Measurements from ENCODE around the gene LGI4.
"Not testable (repeated sequence)": the region's sequence is repeated elsewhere in the genome, so short reads cannot be mapped to it uniquely, and the experiment has no call there.

The LGI4 gene

DNA sequence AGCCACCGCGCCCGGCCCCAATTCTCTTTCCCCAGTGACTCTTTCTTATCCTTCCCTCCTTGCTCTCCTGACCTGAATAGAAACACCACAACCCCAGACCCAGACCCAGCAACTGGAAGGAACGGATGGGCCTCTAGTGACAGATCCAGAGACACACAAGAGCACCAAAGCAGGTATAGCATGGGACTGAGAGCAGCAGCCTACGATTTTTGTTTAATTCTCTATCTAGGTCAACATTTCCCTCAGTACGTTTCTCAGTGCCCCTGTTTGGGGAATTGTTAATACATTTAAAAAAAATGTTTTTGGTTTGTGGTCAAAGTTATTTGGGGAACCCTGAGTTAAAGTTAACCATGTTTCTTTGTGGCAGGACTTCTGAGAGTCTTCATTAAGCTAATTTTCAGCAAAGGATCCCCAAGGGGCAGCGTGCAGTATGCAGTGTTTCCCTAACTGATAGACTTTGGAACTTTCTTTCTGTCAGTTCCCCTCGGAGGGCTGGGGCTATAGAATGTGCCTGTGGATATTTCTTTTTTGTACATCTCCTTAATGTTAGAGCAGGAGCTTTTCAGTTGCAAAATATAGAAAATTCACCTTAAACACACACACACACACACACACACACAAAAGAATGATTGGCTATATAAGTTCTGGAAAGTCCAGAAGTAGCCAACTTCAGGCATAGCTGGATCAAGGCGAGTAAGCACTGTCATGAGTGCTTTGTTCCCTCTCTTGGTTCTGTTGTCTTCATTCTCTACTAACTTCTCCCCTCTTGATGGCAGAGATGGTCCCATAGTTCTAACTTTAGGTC is 26.0 kb upstream of the LGI4 start:
- no peak for DNase-seq (ENCODE audit: low read depth in 3 of 3)

DNA sequence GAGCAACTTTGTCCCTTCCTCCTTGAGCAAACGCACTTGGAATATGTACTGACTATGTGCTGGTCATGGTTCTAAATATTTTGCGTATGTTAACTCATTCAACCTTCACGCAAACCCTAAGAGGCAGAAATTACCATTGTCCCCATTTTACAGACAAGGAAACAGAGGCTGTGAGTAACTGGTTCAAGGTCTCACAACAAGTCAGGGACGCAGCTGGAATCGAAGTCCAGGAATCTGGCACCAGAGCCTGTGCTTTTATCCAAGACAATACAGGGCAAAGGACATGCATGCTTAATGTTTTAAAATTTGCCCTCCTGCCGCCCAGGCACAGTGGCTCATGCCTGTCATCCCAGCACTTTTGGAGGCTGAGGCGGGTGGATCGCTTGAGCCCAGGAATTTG is 24.7 kb upstream of the LGI4 start:
- no peak for DNase-seq (ENCODE audit: low read depth in 3 of 3)

DNA sequence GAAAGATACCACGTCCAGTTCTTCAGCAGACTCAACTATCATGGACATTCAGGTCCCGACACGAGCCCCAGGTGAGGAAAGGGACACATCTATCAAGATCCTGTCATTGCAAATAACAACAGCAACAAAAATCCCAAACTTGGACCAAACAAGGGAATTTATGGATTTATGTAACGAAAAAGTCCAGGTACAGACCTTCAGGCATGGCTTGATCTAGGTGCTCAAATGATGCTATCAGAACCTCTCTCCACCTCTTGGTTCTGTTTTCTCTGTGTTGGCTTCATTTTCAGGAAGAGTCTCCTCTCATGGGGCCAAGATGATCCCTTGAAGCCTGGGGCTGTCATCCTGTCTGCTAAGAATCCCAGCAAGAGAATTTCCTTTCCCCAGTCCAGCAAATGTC is 22.6 kb upstream of the LGI4 start:
- no peak for DNase-seq (ENCODE audit: low read depth in 3 of 3)

DNA sequence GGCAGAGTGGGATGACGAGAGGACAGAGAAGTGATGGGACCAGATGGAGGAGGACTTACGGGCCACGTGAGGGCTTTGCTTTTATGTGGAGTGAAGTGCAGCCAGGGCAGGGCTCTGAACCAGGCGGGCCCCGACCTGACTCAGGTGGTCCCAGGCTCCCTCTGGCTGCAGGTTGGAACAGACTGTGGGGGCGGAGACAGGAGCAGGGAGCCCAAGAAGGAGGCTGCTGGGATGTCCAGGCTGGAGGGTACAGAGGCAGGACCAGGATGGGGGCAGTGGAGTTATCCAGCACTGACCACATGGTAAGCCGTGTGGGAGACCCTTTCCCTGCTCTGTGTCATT is 21.8 kb upstream of the LGI4 start:
- DNase-seq (ENCODE audit: low read depth in 3 of 3), result no peak

DNA sequence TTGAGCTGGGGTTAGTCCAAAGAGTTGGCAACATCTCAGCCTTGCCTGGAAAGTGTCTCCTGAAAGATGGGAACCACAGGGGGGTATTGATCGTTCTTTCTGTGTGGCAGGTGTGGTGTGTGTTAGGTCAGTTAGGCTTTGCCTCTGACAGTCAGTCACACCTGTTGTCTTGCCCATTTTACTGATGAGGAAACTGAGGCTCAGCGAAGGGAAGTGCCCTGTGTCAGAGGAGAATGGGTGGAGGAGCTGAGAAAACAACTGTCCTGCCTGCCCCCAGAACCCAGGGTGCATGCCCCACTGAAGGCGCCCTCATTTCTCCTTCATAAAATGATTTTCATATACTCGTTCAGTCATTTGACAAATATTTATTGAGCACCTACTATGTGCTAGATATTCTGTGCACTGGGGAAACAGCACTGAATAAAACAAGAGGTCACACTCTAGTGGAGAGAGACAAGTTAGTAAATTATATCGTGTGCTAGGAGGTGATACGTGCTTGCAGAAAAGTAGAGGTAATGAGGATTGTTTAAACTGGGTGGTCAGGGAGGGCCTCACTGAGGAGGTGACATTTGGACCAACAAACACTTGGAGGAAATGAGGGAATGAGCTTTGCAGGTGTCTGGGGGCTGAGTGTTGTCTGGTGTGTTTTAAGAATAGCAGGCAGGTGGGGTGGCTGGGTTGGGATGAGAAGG is 21.3 kb upstream of the LGI4 start:
- no peak for DNase-seq (ENCODE audit: low read depth in 3 of 3)

DNA sequence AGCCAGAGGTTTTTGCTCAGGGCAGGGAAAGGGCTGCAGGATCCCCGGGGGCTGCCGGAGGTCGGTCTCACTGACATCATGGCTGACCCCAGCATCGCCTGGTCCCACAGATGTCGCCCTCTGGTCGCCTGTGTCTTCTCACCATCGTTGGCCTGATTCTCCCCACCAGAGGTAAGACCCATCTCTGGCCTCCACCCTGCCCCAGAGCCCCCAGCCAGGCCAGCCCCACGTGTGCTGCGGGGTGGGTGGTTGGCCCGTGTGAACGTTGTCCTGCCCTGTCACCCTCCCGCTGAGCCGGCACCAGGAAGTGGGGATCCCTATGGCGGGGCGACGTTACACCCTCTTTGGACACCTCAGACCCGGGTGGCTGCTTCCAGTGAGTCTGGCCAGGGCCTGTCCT is 20.6 kb upstream of the LGI4 start:
- peak in 1 of 3 experiments; percentile 48 for DNase-seq (ENCODE audit: low read depth in 3 of 3)

DNA sequence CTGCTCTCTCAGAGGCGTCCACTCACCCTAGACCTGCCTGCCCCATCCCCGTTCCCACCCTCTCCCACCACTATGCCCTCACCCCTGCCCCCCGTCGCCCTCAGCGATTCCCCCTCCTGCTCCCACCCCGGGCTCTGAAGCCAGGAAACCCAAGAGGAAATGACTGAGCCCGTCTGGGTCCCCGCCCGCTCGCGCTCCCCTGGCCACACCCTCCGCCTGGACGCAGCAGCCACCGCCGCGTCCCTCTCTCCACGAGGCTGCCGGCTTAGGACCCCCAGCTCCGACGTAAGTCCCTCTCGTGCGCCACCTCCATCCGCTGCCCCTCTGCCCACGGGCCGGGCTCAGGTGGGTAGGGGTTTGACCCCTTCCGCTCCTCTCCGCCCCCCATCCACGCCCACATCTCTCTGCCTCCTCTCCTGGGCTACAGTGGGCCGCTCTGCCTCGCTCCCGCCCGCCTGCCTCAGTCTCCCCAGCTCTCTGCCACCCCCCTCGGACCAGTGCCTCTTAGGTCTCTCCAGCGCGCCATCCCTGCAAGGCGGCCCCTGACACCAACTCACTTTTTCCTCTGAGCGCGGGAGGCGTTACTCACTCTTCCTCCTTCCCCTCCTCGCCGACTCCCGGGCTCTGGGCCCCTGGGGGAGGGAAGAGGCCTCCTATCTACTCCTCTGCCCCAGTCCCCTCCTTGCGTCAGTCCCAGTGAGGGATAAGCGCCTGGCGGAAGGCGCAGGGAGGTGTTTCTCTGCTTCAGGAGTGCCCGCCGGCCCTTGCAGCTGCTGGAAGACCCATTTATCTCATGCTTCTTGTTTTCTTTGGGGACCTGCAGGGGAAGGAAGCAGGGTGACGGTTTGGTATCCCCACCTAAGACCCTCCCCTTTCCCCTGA is 19.9 kb upstream of the LGI4 start, which contains the start of gene FXYD5:
FXYD5 (plus strand) TSS at position 211 of the 882 bp plus-strand sequence. CDS start 816 bp downstream, outside the sequence.
- DNase-seq (ENCODE audit: low read depth in 3 of 3), result peak; percentile 72 to 88 (median 81)

DNA sequence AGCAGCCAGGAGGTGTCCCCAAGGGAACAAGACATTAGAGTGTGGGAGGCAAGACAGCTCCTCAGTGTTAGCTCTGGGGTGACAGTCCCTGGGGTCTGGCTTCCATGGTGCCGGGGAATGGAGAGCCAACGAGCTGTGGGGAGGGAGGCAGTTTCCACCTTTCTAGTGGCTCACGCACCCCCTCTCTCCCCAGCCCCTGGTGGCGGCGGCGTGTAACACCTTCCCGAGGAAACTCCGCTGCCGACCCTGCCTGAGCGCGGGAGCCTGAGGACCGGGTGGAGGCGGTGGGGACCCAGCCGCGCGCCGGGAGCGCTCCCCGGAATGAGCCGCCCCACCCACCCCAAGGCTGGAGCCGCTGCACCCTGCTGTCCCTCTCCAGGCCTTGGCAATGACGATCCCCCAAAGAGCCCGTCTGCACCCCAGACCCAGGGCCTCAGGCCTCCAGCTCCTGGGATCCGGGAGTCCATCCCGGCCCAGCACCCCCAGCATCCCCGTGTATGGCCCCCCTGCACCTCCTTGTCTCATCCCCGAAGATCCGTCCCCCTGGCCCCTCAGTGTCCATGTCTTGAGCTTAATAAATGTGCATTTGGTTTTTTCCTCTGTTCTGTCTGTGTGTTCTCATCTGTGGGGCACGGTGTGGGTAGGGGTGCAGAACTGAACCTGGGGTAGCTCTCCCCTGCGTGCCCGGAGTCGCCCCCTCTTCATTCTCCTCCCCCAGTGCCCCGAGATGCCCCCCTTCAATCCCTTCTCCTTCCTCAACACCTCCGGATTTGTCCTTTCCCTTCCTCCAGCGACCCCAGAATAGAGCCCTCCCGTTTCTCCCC is 19.1 kb upstream of the LGI4 start:
- peak; percentile 66 to 81 (median 68) for DNase-seq (ENCODE audit: low read depth in 3 of 3)

DNA sequence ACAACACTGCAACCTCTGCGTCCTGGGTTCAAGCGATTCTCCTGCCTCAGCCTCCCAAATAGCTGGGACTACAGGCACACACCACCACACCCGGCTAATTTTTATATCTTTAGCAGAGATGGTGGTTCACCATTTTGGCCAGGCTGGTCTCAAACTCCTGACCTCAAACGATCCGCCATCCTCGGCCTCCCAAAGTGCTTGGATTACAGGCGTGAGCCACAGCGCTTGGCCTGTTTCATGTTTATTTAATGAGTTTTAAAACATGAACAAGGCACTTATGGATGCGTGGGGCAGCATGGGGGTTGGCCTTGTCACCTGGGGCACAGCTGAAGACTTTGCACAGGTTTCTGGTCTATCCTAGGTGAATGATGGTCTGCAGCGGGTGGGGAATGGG is 18.3 kb upstream of the LGI4 start:
- not testable (repeated sequence) for DNase-seq (ENCODE audit: low read depth in 3 of 3)

DNA sequence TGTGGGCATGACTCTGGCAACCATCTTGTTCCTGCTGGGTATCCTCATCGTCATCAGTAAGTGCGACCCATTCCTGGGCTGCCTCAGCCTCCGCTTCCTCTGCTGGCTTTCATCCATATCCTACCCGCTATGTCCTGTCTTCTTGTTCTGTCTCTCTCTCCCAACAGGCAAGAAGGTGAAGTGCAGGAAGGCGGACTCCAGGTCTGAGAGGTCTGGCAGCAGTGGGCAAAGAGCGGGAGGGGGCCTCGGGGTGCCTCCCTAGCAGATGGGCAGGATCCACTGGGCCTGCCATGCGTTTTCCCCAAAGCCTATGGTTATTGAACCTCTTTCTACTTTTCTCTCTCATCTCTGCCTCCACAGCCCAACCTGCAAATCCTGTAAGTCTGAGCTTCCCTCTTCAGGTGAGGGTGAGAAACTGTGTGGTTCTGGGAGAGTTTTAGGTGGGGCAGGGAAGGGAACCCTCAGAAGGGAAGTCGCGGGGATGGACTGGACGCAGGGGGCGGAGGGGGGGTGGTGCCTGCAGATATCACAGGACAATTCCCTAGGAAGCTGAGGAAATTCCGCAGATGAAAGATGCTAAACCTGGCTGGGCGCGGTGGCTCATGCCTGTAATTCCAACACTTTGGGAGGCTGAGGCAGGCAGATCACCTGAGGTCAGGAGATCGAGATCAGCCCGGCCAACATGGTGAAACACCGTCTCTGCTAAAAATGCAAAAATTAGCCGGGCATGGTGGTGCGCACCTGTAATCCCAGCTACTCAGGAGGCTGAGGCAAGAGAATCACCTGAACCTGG is 16.6 kb upstream of the LGI4 start:
- DNase-seq (ENCODE audit: low read depth in 3 of 3), result no peak

DNA sequence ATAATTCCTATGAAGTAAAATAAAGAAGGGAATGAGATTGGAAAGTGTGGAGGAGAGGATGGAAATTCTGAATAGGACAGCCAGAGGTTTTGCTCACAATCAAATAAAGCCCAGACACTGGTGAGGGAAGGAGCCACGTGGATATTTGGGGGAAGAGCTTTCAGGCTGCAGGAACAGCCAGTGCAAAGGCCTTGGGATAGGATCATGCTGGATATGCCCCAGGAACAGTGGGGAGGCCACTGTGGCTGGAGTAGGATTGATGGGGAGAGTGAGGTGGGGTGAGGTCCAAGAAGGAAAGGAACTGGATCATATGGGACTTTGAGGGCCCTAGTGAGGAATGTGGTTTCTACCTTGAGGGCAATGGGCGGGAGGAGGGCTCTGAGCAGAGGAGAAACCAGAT is 15.6 kb upstream of the LGI4 start:
- no peak for DNase-seq (ENCODE audit: low read depth in 3 of 3)

DNA sequence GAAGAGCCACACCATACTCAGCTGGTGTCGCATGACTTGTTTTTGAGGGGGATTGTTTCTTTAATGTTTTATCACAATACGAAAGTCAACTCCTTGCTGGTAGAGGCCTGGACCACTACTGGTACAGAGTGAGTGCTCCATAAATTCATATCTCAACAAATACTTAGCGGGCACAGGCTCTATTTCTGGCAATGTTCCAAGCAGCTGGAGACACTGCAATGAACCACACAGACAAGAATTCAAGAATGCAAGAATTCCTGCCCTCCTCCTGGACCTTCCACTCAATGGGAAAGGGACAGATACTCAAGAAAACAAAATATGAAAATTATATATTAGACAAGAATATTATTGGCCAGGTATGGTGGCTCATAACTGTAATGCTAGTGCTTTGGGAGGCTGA is 14.6 kb upstream of the LGI4 start:
- DNase-seq (ENCODE audit: low read depth in 3 of 3), result no peak

DNA sequence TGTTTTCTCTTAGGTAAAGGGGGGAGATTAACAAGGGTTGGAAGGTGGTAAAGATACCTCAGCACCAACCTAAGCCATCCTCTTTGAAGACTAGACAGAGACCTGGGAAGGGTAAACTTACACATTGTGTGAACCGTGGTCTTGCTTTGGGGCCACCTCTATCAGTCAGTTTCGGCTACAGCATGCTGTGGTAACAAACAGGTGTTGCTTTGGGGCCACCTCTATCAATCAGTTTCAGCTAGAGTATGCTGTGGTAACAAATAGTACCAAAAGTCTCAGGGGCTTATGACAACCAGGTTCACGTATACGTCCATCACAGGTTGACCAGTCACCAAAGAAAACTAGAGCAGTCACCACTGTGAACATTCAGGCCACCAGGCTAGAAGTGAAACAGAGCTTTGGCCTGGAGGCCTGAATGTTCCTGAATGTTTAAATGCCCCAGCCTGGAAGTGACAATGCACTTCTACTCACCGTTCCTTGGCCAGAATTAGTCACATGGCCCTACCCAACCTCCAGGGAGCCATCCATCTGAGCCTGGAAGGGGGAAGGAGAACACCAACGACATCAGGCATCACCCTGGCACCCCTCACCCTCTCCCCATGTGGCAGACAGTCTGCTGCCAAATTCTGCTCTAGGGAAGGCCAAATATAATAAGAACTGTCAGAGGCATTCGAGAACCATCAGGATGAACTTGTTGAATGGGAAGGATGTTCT is 12.0 kb upstream of the LGI4 start:
- no peak for DNase-seq (ENCODE audit: low read depth in 3 of 3)

DNA sequence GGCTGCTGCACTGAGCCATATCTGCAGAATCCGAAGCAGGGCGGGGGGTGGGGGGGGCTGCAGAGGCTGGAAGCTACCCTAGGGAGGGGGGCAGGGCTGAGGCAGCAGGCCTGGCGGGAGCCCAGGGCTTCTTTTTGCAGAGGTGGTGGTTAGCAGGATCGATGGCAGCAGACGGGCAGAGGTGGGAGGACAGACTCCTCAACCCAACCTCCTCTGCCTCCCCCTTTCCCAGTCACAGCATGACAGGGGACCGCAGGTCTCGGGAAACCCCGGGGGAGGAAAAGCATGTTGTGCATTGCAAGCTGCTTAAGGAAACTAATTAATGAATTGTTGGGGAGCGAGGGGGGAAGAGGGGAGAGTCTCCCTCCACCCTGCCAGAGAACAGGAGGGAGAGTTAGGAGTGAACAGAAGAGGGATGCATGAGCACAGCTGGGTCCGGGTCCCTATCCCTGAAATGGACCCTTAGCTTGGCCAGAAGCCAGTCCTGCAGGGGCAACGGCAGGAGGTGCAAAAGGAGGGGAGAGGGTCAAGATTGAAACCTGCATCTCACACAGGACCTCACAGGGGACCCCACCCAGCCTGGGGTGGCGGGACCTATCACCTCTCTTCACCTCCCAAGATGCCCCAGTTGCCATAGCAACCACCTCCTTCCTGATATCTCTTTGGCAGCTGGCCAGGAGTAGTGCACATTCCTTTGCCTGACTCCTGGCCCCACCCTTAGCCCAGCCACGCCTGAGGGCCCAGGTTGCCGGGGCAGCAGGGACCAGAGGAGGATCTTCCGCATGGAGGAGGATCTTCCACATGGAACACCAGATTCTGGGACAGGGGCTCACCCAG is 10.0 kb upstream of the LGI4 start:
- no peak for DNase-seq (ENCODE audit: low read depth in 3 of 3)

DNA sequence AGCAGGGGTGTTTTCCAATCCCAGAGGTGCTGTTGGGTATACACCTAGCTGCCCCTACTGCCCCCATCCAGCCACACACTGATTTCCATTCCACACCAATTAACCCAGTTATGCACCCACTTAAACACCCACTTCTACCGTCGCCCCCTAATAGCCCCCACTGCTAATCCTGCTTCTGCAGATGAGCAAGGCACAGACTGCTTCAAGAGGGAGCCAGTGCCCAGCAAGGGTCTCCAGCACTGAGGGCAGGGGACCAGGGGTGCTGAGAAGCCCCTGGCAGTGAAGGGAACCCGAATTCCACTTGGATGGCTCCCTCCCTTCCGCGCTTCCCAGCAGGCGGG is 9.4 kb upstream of the LGI4 start:
- no peak for DNase-seq (ENCODE audit: low read depth in 3 of 3)

DNA sequence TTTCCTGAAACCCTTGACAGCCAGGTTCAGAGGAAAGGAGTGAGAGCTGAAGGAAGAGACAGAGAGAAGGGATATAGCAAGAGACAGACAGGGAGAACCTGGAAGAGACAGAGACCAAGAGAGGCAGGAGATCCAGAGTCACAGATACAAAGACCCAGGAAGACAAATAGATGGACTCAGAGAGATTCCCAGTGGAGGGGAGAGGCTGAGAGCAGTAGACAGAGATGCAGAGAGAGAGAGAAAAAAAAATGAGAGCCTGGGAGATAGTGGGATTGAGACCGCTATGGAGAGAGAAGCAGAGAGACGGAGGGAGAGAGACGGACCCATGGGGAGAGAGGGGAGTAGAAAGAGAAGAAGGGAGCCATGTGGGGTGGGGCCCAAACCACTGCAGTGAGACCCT is 9.0 kb upstream of the LGI4 start:
- DNase-seq (ENCODE audit: low read depth in 3 of 3), result no peak

DNA sequence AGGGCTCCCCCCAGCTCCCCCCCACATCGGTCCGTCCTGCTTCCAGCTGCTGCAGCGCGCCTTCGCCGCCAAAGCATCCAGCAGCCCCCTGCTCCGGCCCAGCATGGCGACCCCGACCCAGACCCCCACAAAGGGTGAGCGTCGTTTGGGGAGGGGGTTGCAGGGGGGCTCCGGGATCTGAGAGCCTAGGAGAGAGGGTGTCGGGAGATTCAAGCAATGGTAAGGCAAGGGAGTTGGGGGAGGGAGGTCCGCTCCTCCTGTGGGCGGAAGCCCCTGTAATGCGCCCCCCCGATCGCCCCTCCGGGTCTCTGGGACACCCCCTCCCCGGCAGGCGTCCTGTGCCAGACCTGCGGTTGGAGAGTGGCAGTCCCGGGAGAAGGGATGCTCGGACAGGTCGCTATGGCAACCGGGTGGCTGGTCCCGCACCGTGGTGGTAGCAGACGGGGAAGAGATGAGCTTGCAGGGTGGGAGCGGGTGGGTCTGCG is 8.4 kb upstream of the LGI4 start, which contains the start of gene FXYD7:
FXYD7 (plus strand) TSS at position 25 of the 485 bp plus-strand sequence; CDS start at position 104, 79 bp downstream.
- no peak for DNase-seq (ENCODE audit: low read depth in 3 of 3)

DNA sequence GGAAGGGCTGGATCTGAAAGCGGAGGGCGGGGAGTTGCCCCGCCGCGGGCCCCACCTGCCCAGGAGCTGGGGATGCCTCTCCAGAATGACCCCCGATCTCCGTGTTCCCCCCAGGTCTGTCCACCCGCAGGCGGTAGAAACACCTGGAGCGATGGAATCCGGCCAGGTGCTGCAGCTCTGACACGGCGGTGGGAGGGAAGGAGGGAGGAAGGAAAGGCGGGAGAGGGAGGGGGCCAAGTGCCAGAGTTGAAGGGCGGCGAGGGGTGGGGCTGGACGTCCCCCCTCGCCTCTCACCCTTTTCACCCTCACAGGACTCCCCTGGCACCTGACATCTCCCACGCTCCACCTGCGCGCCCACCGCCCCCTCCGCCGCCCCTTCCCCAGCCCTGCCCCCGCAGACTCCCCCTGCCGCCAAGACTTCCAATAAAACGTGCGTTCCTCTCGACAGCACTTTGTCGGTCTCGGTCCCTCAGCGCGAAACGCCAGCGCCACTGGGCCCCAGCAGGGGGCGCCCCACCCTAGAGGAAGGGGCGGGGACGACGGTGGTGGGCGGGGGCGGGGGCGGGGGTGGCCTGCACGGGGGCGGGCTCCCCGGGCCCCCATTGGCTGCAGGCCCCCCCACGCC is 7.9 kb upstream of the LGI4 start:
- peak in 2 of 3 experiments; percentile 47 to 63 for DNase-seq (ENCODE audit: low read depth in 3 of 3)
